Measurements from ENCODE around the gene FRG1. TPM values are rescaled to one million over a fixed set of nuclear protein-coding genes. Genes with fewer than 3 reads are reported as not detected.
A peak's percentile ranks its signal among the peaks of the same experiment; 100 is the strongest.
"Not testable (repeated sequence)": the region's sequence is repeated elsewhere in the genome, so short reads cannot be mapped to it uniquely, and the experiment has no call there.

Gene FRG1
- 10 to 100 TPM; 27.5 to 51.5 TPM for total RNA-seq

- ATAC-seq (peak; percentile 100), DNase-seq (ENCODE audit: low spot score) (peak; percentile 97)
- H3K4me1 Mint-ChIP-seq (ENCODE audit: low read depth in 2 of 2): peaks cover 31 to 38% of the 10 kb centered on the region in 2 donors
- H3K9me3 Mint-ChIP-seq: peaks cover 2% of the 10 kb centered on the region
- peaks cover 22% of the 10 kb centered on the region for H3K36me3 Mint-ChIP-seq
- H3K4me3 Mint-ChIP-seq: peak within 1 kb of the TSS; percentile 99
- H3K27me3 Mint-ChIP-seq: no peaks in the 10 kb centered on the region
- H3K27ac Mint-ChIP-seq: peak within 1 kb of the TSS; percentile 84 to 92
Measured at GRCh38 chr4:189940178-189941004, at the start of gene FRG1. Gene FRG1 (plus strand): TSS chr4:189940872. CDS start chr4:189941010, 138 bp downstream.

- H3K4me3 Mint-ChIP-seq: no peak overlapping the region
- ATAC-seq (no peak), DNase-seq (ENCODE audit: low spot score) (no peak)
- H3K27me3 Mint-ChIP-seq: no peaks in the 10 kb centered on the region
- H3K27ac Mint-ChIP-seq: no peak overlapping the region
- no peaks in the 10 kb centered on the region for H3K36me3 Mint-ChIP-seq
- peaks cover 13% of the 10 kb centered on the region for H3K9me3 Mint-ChIP-seq
- H3K4me1 Mint-ChIP-seq (ENCODE audit: low read depth in 2 of 2): no peaks in the 10 kb centered on the region
Measured at GRCh38 chr4:189897667-189898066, 43.0 kb upstream of the FRG1 start.

GRCh38 chr4:189899481-189900015 lies 41.1 kb upstream of the FRG1 start:
- peaks cover 13% of the 10 kb centered on the region for H3K9me3 Mint-ChIP-seq
- H3K4me3 Mint-ChIP-seq; DNase-seq (ENCODE audit: low spot score); H3K36me3 Mint-ChIP-seq; ATAC-seq; H3K4me1 Mint-ChIP-seq (ENCODE audit: low read depth in 2 of 2); H3K27ac Mint-ChIP-seq; H3K27me3 Mint-ChIP-seq: not testable (repeated sequence)

- not testable (repeated sequence) for H3K27ac Mint-ChIP-seq
Measured at GRCh38 chr4:189904420-189905027, 36.1 kb upstream of the FRG1 start.

GRCh38 chr4:189912170-189912569 lies 28.5 kb upstream of the FRG1 start:
- no peaks in the 10 kb centered on the region for H3K9me3 Mint-ChIP-seq

More at GRCh38 chr4:189904420-189905027, 36.1 kb upstream of the FRG1 start:
- not testable (repeated sequence) for ATAC-seq; H3K27me3 Mint-ChIP-seq; H3K4me3 Mint-ChIP-seq; H3K36me3 Mint-ChIP-seq; H3K4me1 Mint-ChIP-seq (ENCODE audit: low read depth in 2 of 2); DNase-seq (ENCODE audit: low spot score); H3K9me3 Mint-ChIP-seq

GRCh38 chr4:189917161-189917891 lies 23.3 kb upstream of the FRG1 start:
- H3K36me3 Mint-ChIP-seq: peaks cover 22% of the 10 kb centered on the region
- peaks cover 3% of the 10 kb centered on the region for H3K9me3 Mint-ChIP-seq
- H3K4me1 Mint-ChIP-seq (ENCODE audit: low read depth in 2 of 2): no peaks in the 10 kb centered on the region
- H3K27ac Mint-ChIP-seq: no peak overlapping the region
- H3K4me3 Mint-ChIP-seq: no peak overlapping the region
- no peaks in the 10 kb centered on the region for H3K27me3 Mint-ChIP-seq
- DNase-seq (ENCODE audit: low spot score): no peak
- ATAC-seq: no peak

More at GRCh38 chr4:189912170-189912569, 28.5 kb upstream of the FRG1 start:
- no peaks in the 10 kb centered on the region for H3K4me1 Mint-ChIP-seq (ENCODE audit: low read depth in 2 of 2)
- H3K27me3 Mint-ChIP-seq: peaks cover 5 to 8% of the 10 kb centered on the region in 2 donors
- H3K27ac Mint-ChIP-seq: no peak overlapping the region
- no peak overlapping the region for H3K4me3 Mint-ChIP-seq
- H3K36me3 Mint-ChIP-seq: no peaks in the 10 kb centered on the region
- DNase-seq (ENCODE audit: low spot score): no peak
- ATAC-seq: no peak

- H3K36me3 Mint-ChIP-seq: peaks cover 32% of the 10 kb centered on the region
- DNase-seq (ENCODE audit: low spot score) (no peak), ATAC-seq (no peak)
- H3K4me1 Mint-ChIP-seq (ENCODE audit: low read depth in 2 of 2): no peaks in the 10 kb centered on the region
- H3K27ac Mint-ChIP-seq: no peak overlapping the region
- no peak overlapping the region for H3K4me3 Mint-ChIP-seq
- H3K27me3 Mint-ChIP-seq: no peaks in the 10 kb centered on the region
- H3K9me3 Mint-ChIP-seq: peaks cover 3% of the 10 kb centered on the region
Measured at GRCh38 chr4:189921058-189921457, 19.6 kb upstream of the FRG1 start.

- H3K27me3 Mint-ChIP-seq, H3K27ac Mint-ChIP-seq: not testable (repeated sequence)
Measured at GRCh38 chr4:189926742-189927141, 13.9 kb upstream of the FRG1 start.

GRCh38 chr4:189941005-189941450 lies 356 bp downstream of the FRG1 start:
- Mint-ChIP-seq H3K4me3 (peak overlapping the region; percentile 99), H3K4me1 (ENCODE audit: low read depth in 2 of 2) (peaks cover 36 to 44% of the 10 kb centered on the region in 2 donors), H3K9me3 (peaks cover 2% of the 10 kb centered on the region), H3K27ac (peak overlapping the region; percentile 84 to 92), H3K36me3 (peaks cover 24% of the 10 kb centered on the region), H3K27me3 (no peaks in the 10 kb centered on the region)
- DNase-seq (ENCODE audit: low spot score) (no peak), ATAC-seq (peak in 1 of 2 donors; percentile 31)

More at GRCh38 chr4:189926742-189927141, 13.9 kb upstream of the FRG1 start:
- DNase-seq (ENCODE audit: low spot score); H3K4me3 Mint-ChIP-seq; H3K9me3 Mint-ChIP-seq; ATAC-seq: not testable (repeated sequence)
- Mint-ChIP-seq H3K4me1 (ENCODE audit: low read depth in 2 of 2) (peaks cover 0 to 13% of the 10 kb centered on the region in 2 donors), H3K36me3 (peaks cover 15% of the 10 kb centered on the region)

- not testable (repeated sequence) for H3K27me3 Mint-ChIP-seq; ATAC-seq; DNase-seq (ENCODE audit: low spot score); H3K9me3 Mint-ChIP-seq
- Mint-ChIP-seq H3K27ac (peak overlapping the region; percentile 24 to 28), H3K4me3 (peak overlapping the region; percentile 99), H3K4me1 (ENCODE audit: low read depth in 2 of 2) (peaks cover 48 to 55% of the 10 kb centered on the region in 2 donors), H3K36me3 (peaks cover 25% of the 10 kb centered on the region)
Measured at GRCh38 chr4:189942412-189942811, 1.7 kb downstream of the FRG1 start.

- H3K36me3 Mint-ChIP-seq: peaks cover 33% of the 10 kb centered on the region
Measured at GRCh38 chr4:189944077-189944476, 3.4 kb downstream of the FRG1 start.

GRCh38 chr4:189946906-189947305 lies 6.2 kb downstream of the FRG1 start:
- H3K27ac Mint-ChIP-seq: not testable (repeated sequence)

More at GRCh38 chr4:189944077-189944476, 3.4 kb downstream of the FRG1 start:
- not testable (repeated sequence) for H3K27ac Mint-ChIP-seq; H3K27me3 Mint-ChIP-seq; H3K4me3 Mint-ChIP-seq; H3K9me3 Mint-ChIP-seq; DNase-seq (ENCODE audit: low spot score); ATAC-seq
- peaks cover 54 to 66% of the 10 kb centered on the region in 2 donors for H3K4me1 Mint-ChIP-seq (ENCODE audit: low read depth in 2 of 2)

GRCh38 chr4:189948486-189948885 lies 7.8 kb downstream of the FRG1 start:
- DNase-seq (ENCODE audit: low spot score); H3K4me3 Mint-ChIP-seq; H3K27me3 Mint-ChIP-seq; ATAC-seq; H3K9me3 Mint-ChIP-seq; H3K27ac Mint-ChIP-seq: not testable (repeated sequence)
- peaks cover 42 to 47% of the 10 kb centered on the region in 2 donors for H3K4me1 Mint-ChIP-seq (ENCODE audit: low read depth in 2 of 2)
- H3K36me3 Mint-ChIP-seq: peaks cover 28% of the 10 kb centered on the region

More at GRCh38 chr4:189946906-189947305, 6.2 kb downstream of the FRG1 start:
- not testable (repeated sequence) for H3K4me3 Mint-ChIP-seq; DNase-seq (ENCODE audit: low spot score); H3K9me3 Mint-ChIP-seq; ATAC-seq; H3K27me3 Mint-ChIP-seq
- H3K4me1 Mint-ChIP-seq (ENCODE audit: low read depth in 2 of 2): peaks cover 47 to 58% of the 10 kb centered on the region in 2 donors
- peaks cover 33% of the 10 kb centered on the region for H3K36me3 Mint-ChIP-seq

Measured in natural killer cell treated with Interleukin-12 subunit alpha and Interleukin-12 subunit beta and Interleukin-15 and Interleukin-18, amount 100 ng/mL, for 72 hours (primary cell).